K562 (cell line): ENCODE measurements around the gene BNIP1. TPM values are rescaled to one million over a fixed set of nuclear protein-coding genes. Genes with fewer than 3 reads are reported as not detected.
"Not testable (repeated sequence)": the region's sequence is repeated elsewhere in the genome, so short reads cannot be mapped to it uniquely, and the experiment has no call there.

Source experiments
- ATAC-seq: fragments of 200-7000 bp; cut with Tn5 transposase; 3 replicates; pipeline ENCODE4 v1.9.1; 2020; ENCODE audit warnings: moderate library complexity
- BruUV-seq: library from RNA; stranded (reverse); fragments of 400-500 nt; replicated peaks from 2 replicates; lab custom pipeline; 2021; lab: Mats Ljungman, UMichigan
- CTCF ChIA-PET: fragments of 300-600 bp; formaldehyde crosslinking; extraction: SDS; loops from one replicate; lab custom pipeline; 2021; ENCODE audit warnings: low intra/inter-chr PET ratio; lab: Yijun Ruan, JAX
- POLR2A ChIA-PET: fragments of 300-600, 350-650 bp; sonication (Branson Sonifier 250); formaldehyde crosslinking; extraction: SDS; loops from one replicate; lab custom pipeline; 2021; ENCODE audit warnings: antibody characterized with exemption, inconsistent platforms; lab: Yijun Ruan, JAX
- DNase-seq, 4 experiments: peaks; one replicate each; pipeline versions ENCODE4 v3.0.0 to v3.0.0-alpha.2; 2011 to 2018; ENCODE audit warnings: low spot score in 3 of 4, mixed read lengths in 3 of 4; ENCODE audit errors: extremely low read depth in 1 of 4
- FAIRE-seq: peaks from 2 replicates; lab custom pipeline; 2011; peaks lifted over from hg19 to GRCh38; lab: Jason Lieb, UNC
- H2AFZ ChIP-seq: 2 replicates; pipeline ENCODE4 v1.6.0; 2011; ENCODE audit warnings: low read depth, low read length, control low read depth, inconsistent platforms
- H3K27ac ChIP-seq: fragments of 200-600 bp; 3 replicates; pipeline ENCODE4 v1.8.0; 2011; ENCODE audit warnings: low read depth, mild to moderate bottlenecking, control low read depth, inconsistent platforms, low read length, moderate library complexity, mixed read lengths; ENCODE audit errors: extremely low read depth
- H3K27me3 ChIP-seq, 2 experiments: fragments of 300-600 bp in 1 of 2; 2 replicates in 1 of 2; 3 replicates in 1 of 2; pipeline versions ENCODE4 v1.6.0 to v1.8.0; 2011; ENCODE audit warnings: inconsistent platforms in 2 of 2, low read length in 2 of 2, mild to moderate bottlenecking in 1 of 2, mixed read lengths in 1 of 2, moderate library complexity in 1 of 2; ENCODE audit not compliant: control insufficient read depth in 2 of 2, insufficient read depth in 2 of 2
- H3K36me3 ChIP-seq: fragments of 300-600 bp; 3 replicates; pipeline ENCODE4 v1.8.0; 2011; ENCODE audit warnings: mild to moderate bottlenecking, low read length, inconsistent platforms; ENCODE audit not compliant: control insufficient read depth, insufficient read depth
- H3K4me1 ChIP-seq, 2 experiments: fragments of 200-600 bp in 1 of 2; replicated peaks in 1 of 2; 2 replicates in 1 of 2; 3 replicates in 1 of 2; pipeline versions ENCODE4 v1.5.1 to v1.8.0; 2011; ENCODE audit warnings: inconsistent platforms in 2 of 2, low read length in 2 of 2, mild to moderate bottlenecking in 1 of 2, mixed read lengths in 1 of 2, moderate library complexity in 1 of 2; ENCODE audit not compliant: control insufficient read depth in 2 of 2, insufficient read depth in 2 of 2
- H3K4me2 ChIP-seq: 2 replicates; pipeline ENCODE4 v1.6.1; 2011; ENCODE audit warnings: low read length, control low read depth, inconsistent platforms, mixed read lengths; ENCODE audit not compliant: insufficient read depth
- H3K4me3 ChIP-seq: fragments of 200-600 bp; sonication (generic), shearing (Covaris generic); 2 replicates; pipeline ENCODE4 v1.5.1; 2016; ENCODE audit warnings: control low read depth, inconsistent platforms
- H3K79me2 ChIP-seq: fragments of 200-600 bp; 3 replicates; pipeline ENCODE4 v1.8.0; 2011; ENCODE audit warnings: low read length, inconsistent platforms; ENCODE audit not compliant: control insufficient read depth, insufficient read depth
- H3K9ac ChIP-seq, 2 experiments: 2 replicates each; pipeline versions ENCODE4 v1.6.0 to v1.6.1; 2011; ENCODE audit warnings: low read depth in 2 of 2, low read length in 2 of 2, control low read depth in 1 of 2, inconsistent platforms in 1 of 2, mild to moderate bottlenecking in 1 of 2, mixed read lengths in 1 of 2; ENCODE audit not compliant: insufficient read depth in 1 of 2
- H3K9me1 ChIP-seq: one replicate; pipeline ENCODE4 v1.6.0; 2011; ENCODE audit warnings: inconsistent platforms, mild to moderate bottlenecking, low read length, moderate library complexity; ENCODE audit not compliant: control insufficient read depth, insufficient read depth
- H3K9me3 ChIP-seq: replicated peaks from 2 replicates; pipeline ENCODE4 v1.5.1; 2011; ENCODE audit warnings: low read depth, low read length, inconsistent platforms; ENCODE audit not compliant: control insufficient read depth, insufficient read depth
- H4K20me1 ChIP-seq: replicated peaks from 2 replicates; pipeline ENCODE4 v1.6.1; 2011; ENCODE audit warnings: low read length, inconsistent platforms, mixed read lengths; ENCODE audit not compliant: control insufficient read depth, insufficient read depth
- CEBPB ChIP-seq: fragments of 450-650 bp; IDR thresholded peaks from 2 replicates; pipeline ENCODE4 v1.6.1; 2016; ENCODE audit warnings: missing genetic modification characterization, missing compliant biosample characterization
- TAF7 ChIP-seq: fragments of 450-650 bp; IDR thresholded peaks from 2 replicates; pipeline ENCODE4 v1.6.1; 2016; ENCODE audit warnings: missing genetic modification characterization, missing compliant biosample characterization
- WGBS: fragments of 100-300 bp; shearing (Covaris generic); methylation state at CpG from one replicate; pipeline ENCODE4 v1.1.6; 2016; ENCODE audit warnings: low coverage, mixed read lengths; ENCODE audit not compliant: insufficient coverage; ENCODE audit errors: missing lambda C conversion rate; 5-methylcytosine and 5-hydroxymethylcytosine counted together
- in situ Hi-C: fragments of 300-500 bp; cut with MboI; formaldehyde crosslinking; loops from 4 replicates; pipeline ENCODE4 v1.15.0; 2018; ENCODE audit warnings: inconsistent platforms, mixed read lengths
- intact Hi-C: fragments of 100-400 bp; cut with micrococcal nuclease; formaldehyde crosslinking; loops from 2 replicates; pipeline ENCODE4 v1.14.2; 2022
- polyA plus RNA-seq, 8 experiments: library from polyadenylated mRNA; depleted of rRNA in 4 of 8; stranded (reverse) in 5 of 8; unstranded in 3 of 8; fragments of >200 nt; fragmentation: Nextera tagmentation in 2 of 8; fragmentation: Illumina TruSeq in 1 of 8; extraction: Ambion mirVana in 2 of 8; extraction: Trizol in 1 of 8; gene quantifications; 2 replicates each; pipeline versions ENCODE4 v1.2.1 to v1.2.3, GENCODE V29; 2011 to 2014; ENCODE audit warnings: inconsistent platforms in 1 of 8, missing spikeins in 1 of 8
- total RNA-seq, 7 experiments: library from RNA; depleted of rRNA in 6 of 7; stranded (reverse); fragments of >200 nt in 6 of 7; fragmentation: Illumina TruSeq in 2 of 7; extraction: Trizol in 2 of 7; gene quantifications; 2 replicates each; pipeline versions ENCODE4 v1.2.1 to v1.2.3, GENCODE V29; 2011 to 2021; ENCODE audit warnings: low replicate concordance in 1 of 7

BNIP1 gene
- total and polyA plus RNA-seq, 9 of the 15 experiments (the other 6 are each of a cell fraction or from before 2014, with no cell fraction given) = 18.8 to 65.0 (median 26.2) TPM

DNA sequence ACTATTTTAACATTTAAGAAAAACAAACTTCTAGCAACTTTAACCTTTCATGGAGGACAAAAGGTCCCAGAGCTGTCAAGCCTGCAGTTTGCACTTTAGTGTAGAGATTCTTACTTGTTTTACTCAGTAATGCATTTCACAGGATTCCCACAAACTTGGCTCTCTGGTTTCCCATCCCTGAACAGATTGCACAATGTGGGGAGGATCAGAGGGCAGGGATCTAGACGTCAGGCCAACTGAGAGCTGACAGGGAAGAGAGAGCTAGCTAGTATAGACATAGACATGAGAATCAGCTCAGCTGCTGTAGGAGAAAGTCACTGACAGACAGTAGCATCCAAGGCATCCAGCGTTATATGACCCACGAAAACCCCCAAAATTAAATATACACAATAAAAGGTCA lies 20.9 kb upstream of the BNIP1 start:
- no TSS peak for BruUV-seq

DNA sequence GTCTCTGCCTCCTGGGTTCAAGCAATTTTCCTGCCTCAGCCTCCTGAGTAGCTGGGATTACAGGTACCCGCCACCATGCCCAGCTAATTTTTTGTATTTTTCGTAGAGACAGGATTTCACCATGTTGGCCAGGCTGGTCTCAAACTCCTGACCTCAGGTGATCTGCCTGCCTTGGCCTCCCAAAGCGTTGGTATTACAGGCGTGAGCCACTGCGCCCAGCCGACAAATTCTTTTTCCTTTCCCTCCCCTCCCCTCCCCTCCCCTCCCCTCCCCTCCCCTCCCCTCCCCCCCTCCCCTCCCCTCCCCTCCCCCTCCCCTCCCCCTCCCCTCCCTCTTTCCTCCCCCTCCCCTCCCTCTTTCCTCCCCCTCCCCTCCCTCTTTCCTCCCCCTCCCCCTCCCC lies 12.2 kb upstream of the BNIP1 start:
- H3K9me1 ChIP-seq, H3K27ac ChIP-seq, ATAC-seq, DNase-seq, in situ Hi-C loops, H3K36me3 ChIP-seq, FAIRE-seq, H4K20me1 ChIP-seq, H3K4me2 ChIP-seq, H3K4me3 ChIP-seq, H3K79me2 ChIP-seq, CTCF ChIA-PET, H3K9ac ChIP-seq, H2AFZ ChIP-seq, intact Hi-C loops, POLR2A ChIA-PET, H3K4me1 ChIP-seq, H3K9me3 ChIP-seq, BruUV-seq, H3K27me3 ChIP-seq: not testable (repeated sequence)
- 100% methylated on average over 2 of the region's 6 CpGs for WGBS

More for the DNA sequence above, 20.9 kb upstream of the BNIP1 start:
- no peak for FAIRE-seq
- H3K27ac ChIP-seq = no peak overlapping the region
- no peak for ATAC-seq
- in situ Hi-C loops (no loop called here), intact Hi-C loops (no loop called here)
- H3K27me3 ChIP-seq = no peaks in the 10 kb centered on the region
- no peaks in the 10 kb centered on the region for H3K9me1 ChIP-seq
- DNase-seq = no peak
- WGBS = 23% methylated on average over 3 of the region's 3 CpGs
- no peak overlapping the region for H3K4me3 ChIP-seq
- H2AFZ ChIP-seq = no peak overlapping the region
- TF ChIP-seq TAF7 (no peak), CEBPB (0 out of 2 replicates have a peak, but pooled peaks have one; percentile 31)
- H3K79me2 ChIP-seq = no peaks in the 10 kb centered on the region
- no peaks in the 10 kb centered on the region; the same call in 1 of the 2 replicates for H3K9me3 ChIP-seq
- CTCF ChIA-PET = no interaction called here
- POLR2A ChIA-PET = interaction anchor here (0.8 kb wide), 1 partner anchor 108 kb away, joined by 3 read pairs; no protein-coding TSS in a partner anchor
- no peaks in the 10 kb centered on the region for H3K4me1 ChIP-seq
- no peaks in the 10 kb centered on the region for H3K36me3 ChIP-seq
- no peak overlapping the region for H3K4me2 ChIP-seq
- no peak overlapping the region for H3K9ac ChIP-seq
- no peaks in the 10 kb centered on the region for H4K20me1 ChIP-seq
